ENCODE results near the gene AOPEP.

AOPEP gene

GRCh38 chr9:94850540-94851434, 124.3 kb downstream of the AOPEP start:
- DNase-seq (ENCODE audit: low spot score) = no peak

- DNase-seq (ENCODE audit: low spot score) = no peak
Measured at GRCh38 chr9:94851467-94851866, 125.0 kb downstream of the AOPEP start.

DNA sequence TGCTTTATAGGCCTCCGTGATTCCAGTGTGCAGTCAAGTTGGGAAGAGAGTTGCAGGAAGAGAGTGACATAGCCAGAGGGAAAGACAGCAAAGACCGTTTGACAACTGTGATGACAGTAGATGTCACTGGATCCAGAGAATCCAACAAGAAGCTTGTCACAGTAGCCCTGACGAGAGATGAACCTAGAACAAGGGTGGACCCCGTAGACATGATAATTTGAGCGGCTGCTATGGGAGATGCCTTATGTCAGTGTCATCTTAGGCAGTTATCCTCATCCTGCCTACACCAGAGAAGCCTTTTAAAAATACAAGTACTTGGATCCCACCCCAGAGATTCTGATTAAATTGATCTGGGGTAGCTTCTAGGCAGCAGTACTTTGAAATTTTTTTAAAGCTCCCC, 125.4 kb downstream of the AOPEP start:
- DNase-seq (ENCODE audit: low spot score) = no peak

GRCh38 chr9:94852373-94852772, 125.9 kb downstream of the AOPEP start:
- DNase-seq (ENCODE audit: low spot score) = no peak

GRCh38 chr9:94853887-94854286, 127.4 kb downstream of the AOPEP start:
- DNase-seq (ENCODE audit: low spot score) = no peak

GRCh38 chr9:94855903-94856302, 129.4 kb downstream of the AOPEP start:
- DNase-seq (ENCODE audit: low spot score) = no peak

- no peak for DNase-seq (ENCODE audit: low spot score)
Measured at GRCh38 chr9:94857791-94858190, 131.3 kb downstream of the AOPEP start.

DNA sequence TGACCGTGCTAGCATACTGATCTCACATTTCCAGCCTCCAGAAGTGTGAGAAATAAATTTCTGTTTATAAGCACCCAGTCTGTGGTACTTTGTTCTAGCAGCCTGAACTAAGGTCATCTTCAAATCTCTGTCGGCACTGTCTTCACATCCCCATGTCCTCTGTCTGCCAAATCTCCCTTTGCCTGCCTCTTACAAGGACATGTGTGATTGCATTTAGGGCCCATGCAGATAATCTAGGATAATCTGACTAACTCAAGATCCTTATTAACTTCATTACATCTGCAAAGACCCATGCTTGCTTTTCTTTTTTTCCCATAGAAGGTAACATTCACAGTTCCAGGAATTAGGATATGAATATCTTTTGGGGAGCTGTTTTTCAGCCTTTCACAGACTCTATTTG, 132.7 kb downstream of the AOPEP start:
- DNase-seq (ENCODE audit: low spot score) = no peak

DNA sequence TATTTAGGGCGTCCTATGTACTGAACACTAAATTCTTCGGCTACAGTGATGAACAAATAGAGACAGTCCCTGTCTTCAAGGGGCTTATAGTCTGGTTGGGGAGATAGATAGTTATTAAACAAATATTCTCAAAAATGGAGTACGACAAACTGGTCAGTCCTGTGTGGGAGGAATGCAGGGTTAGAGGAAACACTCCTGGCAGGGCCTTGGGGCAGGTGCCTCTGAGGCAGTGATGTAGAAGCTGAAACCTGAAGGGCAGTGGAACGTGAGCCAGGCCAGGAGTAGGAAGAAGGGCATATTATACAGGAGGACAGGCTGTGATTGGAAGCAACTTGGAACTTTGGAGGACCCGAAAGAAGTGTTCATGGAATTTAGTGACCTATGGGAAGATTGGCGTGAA, 133.4 kb downstream of the AOPEP start:
- DNase-seq (ENCODE audit: low spot score) = no peak

GRCh38 chr9:94860678-94861588, 134.4 kb downstream of the AOPEP start:
- DNase-seq (ENCODE audit: low spot score) = peak; percentile 70

- DNase-seq (ENCODE audit: low spot score) = peak; percentile 51
Measured at GRCh38 chr9:94861589-94862272, 135.2 kb downstream of the AOPEP start.

- no peak for DNase-seq (ENCODE audit: low spot score)
Measured at GRCh38 chr9:94864196-94864595, 137.7 kb downstream of the AOPEP start.

- DNase-seq (ENCODE audit: low spot score) = no peak
Measured at GRCh38 chr9:94864862-94865509, 138.5 kb downstream of the AOPEP start.

GRCh38 chr9:94865582-94866452, 139.3 kb downstream of the AOPEP start:
- DNase-seq (ENCODE audit: low spot score) = no peak

- DNase-seq (ENCODE audit: low spot score) = no peak
Measured at GRCh38 chr9:94866770-94867169, 140.3 kb downstream of the AOPEP start.

DNA sequence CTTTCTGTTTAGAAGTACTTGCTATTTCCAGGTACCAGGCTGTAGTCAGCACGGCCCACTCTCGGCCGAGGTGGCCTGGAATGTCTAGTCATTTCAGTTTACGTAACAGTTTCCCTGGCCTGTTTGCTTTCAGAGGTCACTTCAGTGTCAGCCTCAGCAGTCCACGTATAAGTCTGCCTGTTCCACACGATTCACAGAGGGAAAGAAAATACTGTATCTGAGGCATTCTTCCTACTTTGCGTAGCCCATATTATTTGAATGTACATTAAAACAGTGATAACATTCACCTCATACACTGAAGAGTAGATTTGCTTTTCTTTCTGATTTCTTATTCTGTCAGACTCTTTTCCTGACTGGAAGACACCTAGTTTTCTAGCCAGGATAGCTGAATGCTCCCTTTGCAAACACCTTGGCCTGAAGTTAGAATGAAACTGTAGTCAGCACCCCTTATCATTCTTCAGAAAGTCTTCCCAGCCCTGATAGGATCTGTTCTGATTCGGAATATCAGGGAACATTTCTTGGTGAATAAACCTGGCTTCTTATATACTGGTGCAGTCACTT, 140.9 kb downstream of the AOPEP start:
- DNase-seq (ENCODE audit: low spot score) = peak; percentile 48

DNA sequence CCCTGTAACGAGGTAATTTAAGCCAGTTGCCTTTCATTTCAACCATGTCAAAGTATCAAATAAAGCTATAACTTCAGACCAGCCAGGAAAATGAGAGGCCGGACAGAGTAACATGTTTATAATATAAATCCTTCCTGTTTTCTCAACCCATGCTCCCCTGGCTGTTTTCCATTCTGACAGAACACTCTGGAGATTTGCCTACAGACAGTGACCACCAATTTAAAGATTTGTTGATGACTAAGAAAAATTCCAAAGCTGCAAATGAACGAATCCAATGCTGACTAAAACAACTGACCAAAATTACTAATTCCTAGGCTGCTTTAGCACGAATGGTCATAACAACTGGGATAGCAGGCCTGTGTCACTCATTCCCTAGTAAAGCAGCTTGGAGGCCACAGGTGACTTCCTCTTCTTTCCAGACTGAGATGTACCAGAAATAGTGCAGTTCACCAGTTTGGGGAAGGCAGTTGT, 141.4 kb downstream of the AOPEP start:
- peak; percentile 63 for DNase-seq (ENCODE audit: low spot score)

GRCh38 chr9:94868464-94868863, 142.0 kb downstream of the AOPEP start:
- DNase-seq (ENCODE audit: low spot score) = no peak

- DNase-seq (ENCODE audit: low spot score) = no peak
Measured at GRCh38 chr9:94869415-94869843, 142.9 kb downstream of the AOPEP start.

DNA sequence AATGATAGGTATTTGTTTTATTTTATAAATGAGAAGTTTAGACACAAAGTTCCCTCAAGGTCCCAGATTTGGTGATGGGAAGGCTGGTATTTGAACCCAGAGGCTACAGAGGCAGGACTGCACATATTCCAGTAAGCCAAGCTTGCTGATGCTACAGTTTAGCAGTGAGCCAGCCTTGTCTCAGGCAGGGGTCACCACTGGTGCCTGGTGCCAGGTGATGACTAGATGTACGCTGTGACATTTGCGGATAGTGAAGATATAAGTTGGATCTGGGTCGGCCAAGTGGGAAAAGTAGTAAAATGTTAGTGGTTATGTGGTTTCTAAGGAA, 143.9 kb downstream of the AOPEP start:
- no peak for DNase-seq (ENCODE audit: low spot score)

Data from AG08396 (cell line).